Prostate gland (tissue), 2 donors: ENCODE measurements around the gene MCFD2.

Source experiments
- POLR2A ChIP-seq: fragments of 450-650 bp; IDR thresholded peaks from one replicate; pipeline ENCODE4 v1.6.1; 2016; ENCODE audit warnings: antibody characterized with exemption, mild to moderate bottlenecking
- TF ChIP-seq, protein P1 (sequence below), 4 experiments: fragments of 200-600 bp in 2 of 4; fragments of 450-650 bp in 2 of 4; sonication (generic) in 2 of 4; IDR thresholded peaks; 1 replicate in 3 of 4; 2 replicates in 1 of 4; pipeline ENCODE4 v1.5.1; 2016 to 2019; ENCODE audit warnings: antibody characterized with exemption in 4 of 4, mild to moderate bottlenecking in 2 of 4, moderate library complexity in 2 of 4

DNA sequence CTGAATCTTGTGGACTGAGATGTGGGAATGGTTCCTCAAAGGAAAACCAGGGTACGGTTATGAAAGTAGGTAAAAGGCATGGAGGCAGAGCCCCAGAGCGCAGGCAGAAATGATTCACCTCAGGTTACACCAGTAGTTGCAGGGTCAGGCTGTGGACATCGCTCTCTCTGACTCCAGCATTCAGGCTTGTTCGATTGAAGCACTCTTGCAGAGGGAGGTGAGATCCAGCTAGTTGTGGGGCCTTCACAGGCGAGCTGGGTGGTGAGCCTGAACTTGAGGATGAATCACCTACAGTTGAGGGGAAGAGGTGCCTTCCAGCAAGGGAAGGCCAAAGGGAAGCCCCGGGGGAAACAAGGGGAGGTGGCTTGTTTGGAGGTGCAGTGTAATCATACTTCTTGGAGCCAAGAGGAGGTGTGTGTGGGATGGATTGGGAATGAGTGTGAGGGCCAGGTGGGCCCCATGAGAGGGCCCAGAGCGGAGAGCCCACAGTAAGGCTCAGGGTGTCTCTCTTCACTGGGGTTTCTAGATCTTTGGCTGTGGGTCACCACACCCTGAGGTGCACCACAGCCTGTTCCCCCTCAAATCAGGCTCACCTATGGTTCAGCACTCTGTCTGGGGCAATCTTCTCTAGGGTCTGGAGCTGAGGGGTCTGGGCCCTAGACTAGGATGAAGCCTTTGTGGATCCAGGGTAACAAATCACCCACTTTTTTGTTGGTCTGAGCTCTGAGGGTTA, 48.5 kb upstream of the MCFD2 start:
- TF ChIP-seq, protein P1, sequence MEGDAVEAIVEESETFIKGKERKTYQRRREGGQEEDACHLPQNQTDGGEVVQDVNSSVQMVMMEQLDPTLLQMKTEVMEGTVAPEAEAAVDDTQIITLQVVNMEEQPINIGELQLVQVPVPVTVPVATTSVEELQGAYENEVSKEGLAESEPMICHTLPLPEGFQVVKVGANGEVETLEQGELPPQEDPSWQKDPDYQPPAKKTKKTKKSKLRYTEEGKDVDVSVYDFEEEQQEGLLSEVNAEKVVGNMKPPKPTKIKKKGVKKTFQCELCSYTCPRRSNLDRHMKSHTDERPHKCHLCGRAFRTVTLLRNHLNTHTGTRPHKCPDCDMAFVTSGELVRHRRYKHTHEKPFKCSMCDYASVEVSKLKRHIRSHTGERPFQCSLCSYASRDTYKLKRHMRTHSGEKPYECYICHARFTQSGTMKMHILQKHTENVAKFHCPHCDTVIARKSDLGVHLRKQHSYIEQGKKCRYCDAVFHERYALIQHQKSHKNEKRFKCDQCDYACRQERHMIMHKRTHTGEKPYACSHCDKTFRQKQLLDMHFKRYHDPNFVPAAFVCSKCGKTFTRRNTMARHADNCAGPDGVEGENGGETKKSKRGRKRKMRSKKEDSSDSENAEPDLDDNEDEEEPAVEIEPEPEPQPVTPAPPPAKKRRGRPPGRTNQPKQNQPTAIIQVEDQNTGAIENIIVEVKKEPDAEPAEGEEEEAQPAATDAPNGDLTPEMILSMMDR (IDR thresholded peaks at IDR 0.05): no peak
- no peak for TF ChIP-seq POLR2A
